SK-N-MC (cell line): Measurements from ENCODE around the gene ARHGDIG.

Experiments
- DNase-seq: peaks from one replicate; pipeline ENCODE4 v3.0.0-alpha.2; 2011; ENCODE audit warnings: low read depth, low spot score
- H3K27ac ChIP-seq: fragments of 200-600 bp; sonication (generic); 2 replicates; pipeline ENCODE4 v1.5.1; 2016; ENCODE audit warnings: mixed run types
- H3K36me3 ChIP-seq: fragments of 200-600 bp; sonication (generic); 2 replicates; pipeline ENCODE4 v1.6.1; 2017; ENCODE audit warnings: antibody characterized with exemption, low read length, mixed read lengths; ENCODE audit not compliant: insufficient read depth
- H3K4me3 ChIP-seq: fragments of 200-600 bp; sonication (generic); 2 replicates; pipeline ENCODE4 v1.5.1; 2016
- H3K9ac ChIP-seq: fragments of 200-600 bp; sonication (generic); 2 replicates; pipeline ENCODE4 v1.8.0; 2017; ENCODE audit warnings: mixed run types, mixed read lengths; ENCODE audit not compliant: insufficient read length
- H3K9me3 ChIP-seq: fragments of 200-600 bp; sonication (generic); 2 replicates; pipeline ENCODE4 v1.6.1; 2017; ENCODE audit warnings: low read depth, mild to moderate bottlenecking, antibody characterized with exemption, low read length, moderate library complexity, mixed read lengths
- EZH2 ChIP-seq: fragments of 200-600 bp; sonication (generic); IDR thresholded peaks from one replicate; pipeline ENCODE4 v1.6.1; 2017; ENCODE audit warnings: antibody characterized with exemption
- FOXP2 ChIP-seq: optimal IDR thresholded peaks from 2 replicates; pipeline ENCODE3; 2011; ENCODE audit warnings: mild to moderate bottlenecking, moderate library complexity; ENCODE audit not compliant: insufficient read depth; ENCODE audit errors: extremely low read length, control extremely low read depth
- POLR2AphosphoS5 ChIP-seq: IDR thresholded peaks from 2 replicates; pipeline ENCODE4 v1.6.1; 2012; ENCODE audit warnings: mild to moderate bottlenecking, low read depth, low read length, borderline replicate concordance

ARHGDIG gene

GRCh38 chr16:283033-283805 is 2.8 kb downstream of the ARHGDIG start, which contains the start of gene PDIA2:
Gene PDIA2 (plus strand): TSS chr16:283164. CDS start chr16:283170, 6 bp downstream.
- Histone ChIP-seq H3K36me3 (no peaks in the 10 kb centered on the region), H3K9ac (no peak within 1 kb of the TSS)

GRCh38 chr16:284204-285120 is 4.1 kb downstream of the ARHGDIG start:
- no peak for DNase-seq
- no peak overlapping the region for H3K4me3 ChIP-seq
- H3K9ac ChIP-seq, result no peak overlapping the region
- TF ChIP-seq POLR2AphosphoS5 (no peak), FOXP2 (no peak), EZH2 (no peak)
- H3K36me3 ChIP-seq, result no peaks in the 10 kb centered on the region
- no peaks in the 10 kb centered on the region for H3K9me3 ChIP-seq
- no peak overlapping the region for H3K27ac ChIP-seq

More at GRCh38 chr16:283033-283805, 2.8 kb downstream of the ARHGDIG start, which contains the start of gene PDIA2:
- Histone ChIP-seq H3K4me3 (no peak within 1 kb of the TSS), H3K9me3 (no peaks in the 10 kb centered on the region), H3K27ac (no peak within 1 kb of the TSS)
- DNase-seq, result no peak
- TF ChIP-seq EZH2 (no peak), FOXP2 (no peak), POLR2AphosphoS5 (no peak)

DNA sequence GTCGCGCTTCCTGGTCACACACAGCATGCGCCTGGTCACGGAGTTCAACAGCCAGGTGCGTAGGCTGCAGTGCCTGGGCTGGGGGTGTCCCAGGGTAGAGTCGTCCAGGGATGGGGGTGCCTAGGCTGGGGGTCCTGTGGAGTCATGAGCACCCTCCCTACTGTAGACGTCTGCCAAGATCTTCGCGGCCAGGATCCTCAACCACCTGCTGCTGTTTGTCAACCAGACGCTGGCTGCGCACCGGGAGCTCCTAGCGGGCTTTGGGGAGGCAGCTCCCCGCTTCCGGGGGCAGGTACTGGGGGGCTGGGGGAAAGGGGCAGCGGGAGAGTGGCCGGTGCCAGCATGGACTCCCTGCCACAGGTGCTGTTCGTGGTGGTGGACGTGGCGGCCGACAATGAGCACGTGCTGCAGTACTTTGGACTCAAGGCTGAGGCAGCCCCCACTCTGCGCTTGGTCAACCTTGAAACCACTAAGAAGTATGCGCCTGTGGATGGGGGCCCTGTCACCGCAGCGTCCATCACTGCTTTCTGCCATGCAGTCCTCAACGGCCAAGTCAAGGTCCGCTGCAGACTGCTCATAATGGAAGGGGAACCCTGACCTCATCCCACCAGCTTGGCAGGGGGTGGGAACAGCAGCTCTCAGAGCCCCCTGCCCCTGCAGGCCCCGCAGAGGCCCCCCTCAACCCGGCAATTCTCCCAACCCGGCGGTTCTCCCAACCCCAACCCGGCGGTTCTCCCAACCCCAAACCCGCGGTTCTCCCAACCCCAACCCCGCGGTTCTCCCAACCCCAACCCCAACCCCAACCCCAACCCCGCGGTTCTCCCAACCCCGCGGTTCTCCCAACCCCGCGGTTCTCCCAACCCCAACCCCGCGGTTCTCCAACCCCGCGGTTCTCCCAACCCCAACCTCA is 5.0 kb downstream of the ARHGDIG start:
- TF ChIP-seq POLR2AphosphoS5 (no peak), EZH2 (no peak), FOXP2 (no peak)
- Histone ChIP-seq H3K9ac (no peak overlapping the region), H3K9me3 (no peaks in the 10 kb centered on the region), H3K4me3 (no peak overlapping the region), H3K27ac (no peak overlapping the region), H3K36me3 (no peaks in the 10 kb centered on the region)
- no peak for DNase-seq

DNA sequence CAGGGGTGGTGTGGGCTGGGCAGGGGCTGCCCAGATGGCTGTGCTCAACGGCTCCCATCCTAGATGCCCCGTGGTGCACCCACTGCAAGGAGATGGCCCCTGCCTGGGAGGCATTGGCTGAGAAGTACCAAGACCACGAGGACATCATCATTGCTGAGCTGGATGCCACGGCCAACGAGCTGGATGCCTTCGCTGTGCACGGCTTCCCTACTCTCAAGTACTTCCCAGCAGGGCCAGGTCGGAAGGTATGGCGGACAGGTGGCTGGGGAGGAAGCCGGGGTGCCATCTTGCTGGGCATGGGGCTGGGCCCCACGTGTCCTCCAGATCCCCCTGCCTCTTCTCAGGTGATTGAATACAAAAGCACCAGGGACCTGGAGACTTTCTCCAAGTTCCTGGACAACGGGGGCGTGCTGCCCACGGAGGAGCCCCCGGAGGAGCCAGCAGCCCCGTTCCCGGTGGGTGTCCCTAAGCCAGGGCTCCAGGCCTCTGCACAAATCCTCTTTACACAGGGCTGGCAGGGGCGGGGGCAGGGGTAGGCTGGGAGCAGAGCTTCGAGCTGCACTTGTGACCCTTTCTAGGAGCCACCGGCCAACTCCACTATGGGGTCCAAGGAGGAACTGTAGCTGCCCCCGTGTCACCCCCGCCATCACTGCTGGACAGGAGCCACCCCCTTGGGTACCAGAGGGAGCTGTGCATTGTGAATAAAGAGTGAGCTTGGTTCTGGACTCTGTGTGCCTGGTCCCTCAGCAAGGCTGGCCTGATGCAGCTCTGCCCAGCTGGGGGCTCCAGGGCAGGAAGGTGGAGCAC is 6.3 kb downstream of the ARHGDIG start:
- no peaks in the 10 kb centered on the region; the same call in 1 of the 2 replicates for H3K36me3 ChIP-seq
- H3K4me3 ChIP-seq, result no peak overlapping the region
- TF ChIP-seq FOXP2 (no peak), POLR2AphosphoS5 (no peak), EZH2 (no peak)
- no peaks in the 10 kb centered on the region for H3K9me3 ChIP-seq
- H3K9ac ChIP-seq, result no peak overlapping the region
- no peak for DNase-seq
- H3K27ac ChIP-seq, result no peak overlapping the region

GRCh38 chr16:287298-287811 is 7.0 kb downstream of the ARHGDIG start:
- Histone ChIP-seq H3K9ac (no peak overlapping the region), H3K9me3 (no peaks in the 10 kb centered on the region), H3K4me3 (no peak overlapping the region), H3K27ac (no peak overlapping the region), H3K36me3 (no peaks in the 10 kb centered on the region; the same call in 1 of the 2 replicates)
- no peak for DNase-seq
- TF ChIP-seq POLR2AphosphoS5 (no peak), FOXP2 (no peak), EZH2 (no peak)

DNA sequence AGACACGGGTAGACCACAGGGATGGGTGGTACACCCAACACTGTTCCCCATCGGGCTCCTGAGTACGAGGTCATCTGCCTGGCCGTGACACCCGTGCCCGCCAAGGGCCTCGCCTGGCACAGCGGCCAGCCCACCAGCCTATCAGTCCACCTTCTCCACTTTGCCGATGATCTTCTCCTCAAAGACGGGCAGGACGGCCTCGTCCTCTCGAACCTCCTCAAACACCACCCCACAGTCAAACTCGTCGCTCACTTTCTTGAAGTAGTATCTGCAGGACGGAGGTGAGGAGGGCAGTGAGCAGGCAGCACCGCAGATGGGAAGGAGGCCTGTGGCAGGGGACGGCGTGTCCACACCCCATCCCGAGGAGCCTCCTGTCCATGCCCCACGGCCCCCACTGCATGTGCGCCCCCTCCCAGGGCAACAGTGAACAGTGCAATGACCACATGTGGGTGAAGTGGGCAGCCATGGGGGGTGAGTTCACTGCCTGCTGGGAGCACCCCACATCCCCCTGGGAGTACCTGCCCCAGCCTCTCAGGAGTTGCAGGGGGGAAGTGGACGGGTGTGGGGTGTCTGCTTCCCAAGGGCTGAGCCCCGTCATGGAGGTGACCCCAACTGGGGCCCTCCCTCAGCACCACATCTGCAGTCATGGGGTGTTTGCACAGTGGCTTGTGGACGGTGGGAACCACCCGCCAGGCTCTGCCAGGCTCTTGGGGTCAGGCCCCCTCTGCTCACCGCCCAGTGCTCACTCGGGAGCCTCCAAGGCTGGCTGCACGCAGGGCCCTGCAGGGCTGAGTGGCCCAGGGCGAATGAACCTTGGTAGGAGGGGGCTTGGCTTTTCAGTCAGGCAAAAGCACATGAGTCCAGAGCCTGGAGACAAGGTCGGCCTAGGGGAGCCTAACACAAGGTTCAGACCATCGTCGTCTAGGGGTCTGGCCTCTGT is 7.9 kb downstream of the ARHGDIG start:
- H3K9ac ChIP-seq, result no peak overlapping the region
- no peaks in the 10 kb centered on the region; the same call in 1 of the 2 replicates for H3K36me3 ChIP-seq
- TF ChIP-seq POLR2AphosphoS5, result no peak
- TF ChIP-seq FOXP2, result no peak
- TF ChIP-seq EZH2, result no peak

More for the DNA sequence above, 7.9 kb downstream of the ARHGDIG start:
- Histone ChIP-seq H3K9me3 (no peaks in the 10 kb centered on the region), H3K27ac (no peak overlapping the region), H3K4me3 (no peak overlapping the region)
- DNase-seq, result no peak
